GM13977 (cell line): ENCODE data around the gene BIRC3.
A peak's percentile ranks its signal among the peaks of the same experiment; 100 is the strongest.
"Not testable (repeated sequence)": the region's sequence is repeated elsewhere in the genome, so short reads cannot be mapped to it uniquely, and the experiment has no call there.

Experiments used
- DNase-seq: peaks from one replicate; pipeline ENCODE4 v3.0.0; 2012; ENCODE audit warnings: low spot score
- CTCF ChIP-seq: IDR thresholded peaks from 2 replicates; pipeline ENCODE4 v1.5.1; 2012; ENCODE audit warnings: mild to moderate bottlenecking, control low read depth; ENCODE audit not compliant: insufficient read depth; ENCODE audit errors: extremely low read depth, missing control alignments
- in situ Hi-C: fragments of 300-500 bp; cut with MboI; formaldehyde crosslinking; loops from one replicate; pipeline ENCODE4 v1.12.0; 2022; ENCODE audit warnings: low sequenced_read_pairs, low pct_unique_long_range_greater_than_20kb, mixed read lengths, inconsistent platforms; ENCODE audit not compliant: unreplicated experiment

BIRC3 gene

GRCh38 chr11:102292933-102293332, 24.4 kb upstream of the BIRC3 start:
- in situ Hi-C loops, result no loop called here
- no peak for TF ChIP-seq CTCF
- DNase-seq, result no peak

GRCh38 chr11:102293873-102294601, 23.2 kb upstream of the BIRC3 start:
- in situ Hi-C loops, result no loop called here
- peak; percentile 66 for DNase-seq
- TF ChIP-seq CTCF, result peak; percentile 75

- in situ Hi-C loops, result no loop called here
- TF ChIP-seq CTCF, result no peak
- no peak for DNase-seq
Observed at GRCh38 chr11:102295045-102295444, 22.2 kb upstream of the BIRC3 start.

- DNase-seq, in situ Hi-C loops: not testable (repeated sequence)
Observed at GRCh38 chr11:102296757-102297156, 20.5 kb upstream of the BIRC3 start.

GRCh38 chr11:102300837-102301236, 16.4 kb upstream of the BIRC3 start:
- DNase-seq, result not testable (repeated sequence)

GRCh38 chr11:102302241-102302640, 15.0 kb upstream of the BIRC3 start:
- in situ Hi-C loops, result no loop called here

More at GRCh38 chr11:102300837-102301236, 16.4 kb upstream of the BIRC3 start:
- in situ Hi-C loops, result not testable (repeated sequence)

GRCh38 chr11:102304686-102305085, 12.6 kb upstream of the BIRC3 start:
- in situ Hi-C loops, result no loop called here
- no peak for TF ChIP-seq CTCF
- DNase-seq, result no peak

More at GRCh38 chr11:102302241-102302640, 15.0 kb upstream of the BIRC3 start:
- no peak for DNase-seq
- no peak for TF ChIP-seq CTCF
